Stimulated activated naive CD4-positive, alpha-beta T cell treated with Interleukin-2 at 50 U/mL for 16 hours (primary cell): ENCODE measurements around the gene GVQW3.

Experiments
- DNase-seq: peaks from one replicate; lab custom pipeline; 2025; lab: John Stamatoyannopoulos, UW

The GVQW3 gene

DNA sequence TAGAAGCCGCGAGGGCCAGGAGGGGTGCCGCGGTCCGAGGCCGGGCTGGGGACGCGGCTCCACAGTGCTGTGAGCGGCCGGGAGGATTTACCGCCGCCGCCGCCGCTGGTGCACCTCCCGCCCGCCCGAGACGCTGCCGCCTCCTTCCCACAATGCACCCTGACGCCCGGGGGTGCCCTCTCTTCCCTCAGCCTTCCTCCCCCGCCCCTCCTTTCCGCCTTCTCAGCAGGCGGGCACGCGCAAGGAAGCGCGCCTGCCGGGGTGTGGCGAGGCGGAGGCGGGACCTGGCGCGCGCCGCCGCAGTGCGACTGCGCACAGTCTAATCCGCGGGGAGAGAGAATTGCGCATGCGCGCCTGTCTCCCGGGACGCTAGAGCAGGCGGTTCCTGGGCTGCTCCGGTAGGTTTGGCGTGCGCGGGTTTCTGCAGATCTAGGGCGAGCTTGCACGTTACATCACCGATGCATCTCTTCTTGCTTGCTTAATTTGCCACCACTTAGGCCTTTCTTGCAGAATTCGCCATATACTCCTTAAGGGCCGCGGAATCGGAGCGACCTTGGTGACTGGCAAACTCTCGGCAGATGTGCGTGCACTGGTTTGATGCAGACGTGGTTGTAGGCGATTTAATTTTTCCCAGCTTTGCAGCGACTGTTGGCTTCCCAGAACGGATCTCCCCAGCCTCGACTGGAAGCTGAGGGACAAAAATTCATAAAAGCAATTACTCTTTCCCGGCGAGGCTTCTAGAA lies at the start of gene GVQW3, which contains the start of gene THAP12:
GVQW3 (plus strand) TSS at position 347 of the 743 bp plus-strand sequence. CDS start 506 bp downstream, outside the sequence.
THAP12 (minus strand) TSS at position 156 of the 743 bp plus-strand sequence. CDS start 296 bp downstream, outside the sequence.
- peak; percentile 96 for DNase-seq

DNA sequence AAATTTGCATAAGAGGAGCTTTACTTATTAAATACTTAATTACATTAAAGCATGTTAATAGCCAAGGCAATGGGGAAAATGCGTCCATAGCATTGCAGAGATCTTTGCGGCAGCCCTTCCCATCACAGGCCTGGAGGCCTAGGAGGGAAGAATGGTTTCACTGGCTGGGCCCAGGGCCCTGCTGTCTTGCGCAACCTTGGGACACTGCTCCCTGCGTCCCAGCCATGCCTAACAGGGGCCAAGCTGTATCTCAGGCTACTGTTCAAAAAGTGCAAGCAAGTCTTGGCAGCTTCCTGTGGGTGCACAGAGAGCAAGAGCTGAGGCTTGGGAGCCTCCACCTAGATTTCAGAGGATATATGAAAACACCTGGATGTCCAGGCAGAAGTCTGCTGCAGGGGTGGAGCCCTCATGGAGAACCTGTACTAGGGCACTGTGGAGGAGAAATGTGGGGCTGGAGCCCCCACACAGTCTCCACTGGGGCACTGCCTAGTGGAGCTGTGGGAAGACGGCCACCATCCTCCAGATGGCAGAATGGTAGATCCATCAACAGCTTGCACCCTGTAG lies 46.2 kb upstream of the GVQW3 start:
- no peak for DNase-seq

DNA sequence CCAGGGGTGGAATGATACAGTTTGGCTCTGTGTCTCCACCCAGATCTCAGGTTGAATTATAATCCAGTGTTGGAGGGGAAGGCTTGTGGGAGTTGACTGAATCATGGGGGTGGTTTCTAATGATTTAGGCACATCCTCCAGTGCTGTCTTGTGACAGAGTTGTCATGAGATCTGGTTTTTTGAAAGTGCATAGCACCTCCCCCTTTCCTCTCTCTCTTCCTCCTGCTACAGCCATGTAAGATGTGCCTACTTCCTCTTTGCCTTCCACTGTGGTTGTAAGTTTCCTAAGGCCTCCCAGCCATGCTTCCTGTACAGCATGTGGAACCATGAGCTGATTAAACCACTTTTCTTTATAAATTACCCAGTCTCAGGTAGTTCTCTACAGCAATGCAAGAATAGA lies 45.3 kb upstream of the GVQW3 start:
- no peak for DNase-seq

DNA sequence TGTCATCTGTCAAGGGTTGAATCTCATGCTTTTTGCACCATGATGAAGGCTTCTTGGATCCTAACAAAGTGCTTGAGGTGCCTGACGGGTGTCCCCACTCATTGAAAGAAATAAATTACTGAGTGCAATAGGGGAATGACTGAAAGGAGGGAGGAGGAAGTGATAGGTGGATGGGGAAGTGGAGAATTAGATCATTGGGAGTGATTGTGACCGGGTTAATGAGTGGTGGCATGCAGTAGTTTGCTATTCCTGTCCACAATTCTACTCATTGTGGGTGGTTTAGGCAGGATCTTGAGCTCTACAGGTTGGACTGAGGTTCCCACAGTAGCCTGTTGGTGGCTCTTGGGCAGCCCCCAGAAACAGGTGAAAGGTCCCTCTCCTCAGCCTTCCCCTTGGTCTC lies 44.5 kb upstream of the GVQW3 start:
- DNase-seq = no peak

DNA sequence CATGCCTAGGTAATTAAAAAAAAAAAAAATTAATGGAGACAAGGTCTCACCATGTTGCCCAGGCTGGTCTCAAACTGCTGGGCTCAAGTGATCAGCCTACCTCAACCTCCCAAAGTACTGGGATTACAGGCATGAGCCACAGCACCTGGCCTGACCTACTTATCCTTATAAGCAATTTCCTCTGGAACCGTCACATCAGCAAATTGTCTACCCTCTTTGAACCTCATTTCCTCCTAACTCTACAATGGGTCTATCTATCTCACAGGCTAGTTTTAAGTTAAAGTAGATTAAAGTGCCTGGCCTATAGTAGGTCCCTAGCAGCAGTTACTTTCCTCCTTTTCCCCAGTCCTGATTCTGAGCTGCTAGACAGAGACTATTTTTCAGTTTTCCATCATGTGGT lies 43.7 kb upstream of the GVQW3 start:
- DNase-seq = no peak

DNA sequence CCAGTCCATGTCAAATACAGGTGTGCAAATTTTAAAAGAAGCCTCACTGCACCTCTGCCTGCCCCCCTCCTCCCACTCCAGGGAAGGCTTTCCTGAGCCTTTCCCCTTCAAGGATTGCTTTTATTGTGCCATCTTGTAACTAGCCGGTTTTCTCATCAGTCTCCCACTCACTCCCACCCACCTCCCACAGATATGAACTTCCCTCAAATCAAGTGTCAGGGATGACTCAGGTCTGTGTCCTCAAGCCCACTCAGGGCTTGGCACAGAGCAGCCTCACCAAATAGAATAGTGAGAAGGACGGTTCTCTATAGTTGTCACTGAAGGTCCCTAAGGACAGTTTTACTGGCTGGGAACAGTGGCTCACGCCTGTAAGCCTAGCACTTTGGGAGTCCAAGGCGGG lies 43.2 kb upstream of the GVQW3 start:
- no peak for DNase-seq

DNA sequence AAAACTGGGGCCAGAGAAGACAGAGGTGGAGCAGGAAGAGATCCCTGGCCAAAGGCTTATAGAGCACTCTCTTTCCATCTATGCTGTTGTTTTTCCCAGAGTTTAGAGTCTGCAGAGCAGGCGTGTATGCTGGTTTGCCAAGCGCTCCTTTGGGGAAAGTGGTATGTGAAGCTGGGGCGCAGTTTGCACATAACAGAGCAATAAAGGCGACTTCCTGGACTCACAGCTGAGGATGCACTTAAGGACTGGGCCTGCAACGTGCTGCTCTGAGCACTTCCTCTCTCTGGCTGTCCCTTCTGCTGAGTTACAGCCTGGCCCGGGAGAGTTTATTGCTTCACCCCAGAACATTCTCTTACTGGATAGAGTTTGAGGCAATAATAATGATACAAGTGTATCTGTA lies 41.9 kb upstream of the GVQW3 start:
- no peak for DNase-seq

DNA sequence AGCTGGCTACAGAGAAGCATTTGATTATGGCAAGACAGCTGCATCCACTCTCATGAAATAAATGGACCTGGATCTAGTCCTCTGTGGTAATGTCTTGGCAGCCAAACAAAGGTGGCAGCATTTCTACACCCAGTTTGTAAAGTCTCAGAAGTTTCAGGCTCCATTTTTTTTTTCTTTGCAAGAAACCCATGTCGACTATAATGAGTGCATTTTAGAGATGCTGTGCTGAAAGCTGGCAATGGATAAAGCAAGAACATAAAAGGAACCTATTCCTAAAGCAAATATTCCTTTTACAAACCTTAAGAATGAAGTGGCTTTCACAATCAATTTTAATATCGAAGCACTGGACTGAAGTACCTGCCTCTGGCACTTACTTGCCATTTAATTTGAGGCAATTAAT lies 33.7 kb upstream of the GVQW3 start:
- no peak for DNase-seq

DNA sequence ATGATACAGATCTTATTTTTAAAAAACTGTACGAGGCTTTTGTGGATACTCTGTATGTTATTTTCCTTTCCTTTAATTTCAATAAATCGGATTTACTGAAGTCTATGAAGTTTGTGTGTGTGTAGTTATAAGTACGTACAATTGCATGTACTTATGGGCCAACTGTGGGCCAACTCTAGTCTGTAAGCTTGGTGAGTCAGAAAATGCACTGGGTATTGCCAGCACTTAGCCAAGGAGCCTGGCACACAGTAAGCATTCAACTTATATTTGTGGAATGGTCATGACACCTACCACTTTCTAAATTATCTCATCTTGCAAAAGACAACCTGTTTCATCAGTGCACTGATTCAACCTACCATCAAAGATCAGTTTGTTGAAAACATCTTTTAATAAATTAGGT lies 32.8 kb upstream of the GVQW3 start:
- DNase-seq = no peak

DNA sequence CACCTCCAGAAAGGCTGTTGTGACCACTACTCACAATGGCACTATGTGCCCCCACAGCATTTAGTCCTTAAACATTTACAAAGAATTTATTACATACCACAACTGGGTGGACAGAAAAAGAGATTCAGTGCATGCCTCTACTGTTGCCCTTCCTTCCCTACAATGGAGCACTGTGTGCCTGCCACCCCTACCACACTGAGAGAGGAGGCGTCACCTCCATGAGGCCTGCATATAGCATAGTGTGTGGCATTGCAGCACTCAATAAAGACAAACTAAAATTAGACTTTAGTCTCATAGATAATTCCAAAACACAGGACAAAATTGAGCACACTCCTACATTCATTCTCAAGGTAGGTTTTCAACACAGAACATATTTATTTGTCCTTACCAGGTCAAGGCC lies 26.0 kb upstream of the GVQW3 start:
- DNase-seq = no peak

DNA sequence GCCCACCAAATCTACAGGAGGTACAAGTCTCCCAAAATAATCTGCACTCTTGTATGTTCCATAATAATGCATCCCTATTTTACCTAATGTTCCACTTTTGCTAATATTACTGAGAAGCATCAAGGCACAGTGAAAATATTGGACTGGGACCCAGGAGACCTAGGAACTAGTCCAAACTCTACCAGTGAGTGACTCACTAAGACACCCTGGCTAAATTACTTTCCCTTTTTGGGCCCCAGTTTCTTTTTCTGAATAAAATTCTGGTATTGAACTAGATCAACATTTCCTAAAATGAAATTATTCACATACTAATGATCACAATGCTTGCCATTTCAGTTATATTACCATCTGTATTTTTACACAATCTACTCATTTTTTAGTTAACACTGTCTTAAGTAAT lies 19.7 kb upstream of the GVQW3 start:
- DNase-seq = no peak

DNA sequence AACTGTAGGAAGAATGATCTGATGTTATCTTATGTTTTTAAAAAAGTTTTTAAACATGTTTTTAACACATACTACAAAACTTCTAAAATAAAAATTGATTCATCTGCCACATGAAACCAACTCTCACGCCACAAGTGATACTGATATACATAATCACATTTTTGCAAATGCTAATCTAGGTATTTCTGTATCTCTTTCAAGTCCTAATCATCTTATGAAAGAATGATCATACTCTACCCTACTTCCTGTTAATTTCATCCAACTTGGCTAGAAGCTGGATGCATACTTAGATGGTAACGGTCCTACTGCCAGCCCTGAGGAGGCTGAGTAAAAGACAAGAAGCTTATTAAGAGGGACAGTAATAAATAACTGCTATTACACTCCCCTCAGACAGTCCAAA lies 19.3 kb upstream of the GVQW3 start:
- no peak for DNase-seq

DNA sequence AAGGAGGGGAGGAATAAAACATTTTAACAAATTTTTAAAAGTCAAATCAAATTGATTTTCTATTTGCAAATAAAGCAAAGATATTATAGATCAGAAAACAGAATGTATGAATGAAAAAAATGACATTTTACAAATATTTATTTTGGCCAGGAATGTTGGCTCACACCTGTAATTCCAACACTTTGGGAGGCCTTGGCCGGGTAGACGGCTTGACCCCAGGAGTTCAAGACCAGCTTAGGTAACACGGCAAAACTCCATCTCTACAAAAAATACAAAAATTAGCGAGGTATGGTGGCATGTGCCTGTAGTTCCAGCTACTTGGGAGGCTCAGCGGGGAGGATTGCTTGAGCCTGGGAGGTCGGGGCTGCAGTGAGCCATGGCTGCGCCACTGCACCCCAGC lies 18.4 kb upstream of the GVQW3 start:
- DNase-seq = no peak

DNA sequence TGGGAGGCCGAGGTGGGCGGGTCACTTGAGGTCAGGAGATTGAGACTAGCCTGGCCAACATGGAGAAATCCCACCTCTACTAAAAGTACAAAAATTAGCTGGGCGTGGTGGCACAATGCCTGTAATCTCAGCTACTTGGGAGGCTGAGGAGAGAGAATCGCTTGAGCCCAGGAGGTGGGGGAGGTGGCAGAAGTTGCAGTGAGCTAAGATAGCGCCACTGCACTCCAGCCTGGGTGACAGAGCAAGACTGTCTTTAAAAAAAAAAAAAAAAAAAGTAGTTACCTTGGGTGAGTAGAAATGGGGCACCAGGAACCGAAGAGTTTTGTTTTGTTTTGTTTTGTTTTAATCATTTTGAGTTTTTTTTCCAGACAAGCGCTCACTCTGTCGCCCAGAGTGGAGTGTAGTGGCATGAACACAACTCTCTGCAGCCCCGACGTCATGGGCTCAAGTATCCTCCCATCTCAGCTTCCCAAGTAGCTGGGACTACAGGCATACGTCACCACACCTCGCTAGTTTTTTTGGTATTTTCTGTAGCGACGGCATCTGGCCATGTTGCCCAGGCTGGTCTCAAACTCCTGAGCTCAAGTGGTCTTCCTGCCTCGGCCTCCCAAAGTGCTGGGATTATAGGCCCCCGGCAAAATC lies 16.0 kb upstream of the GVQW3 start:
- no peak for DNase-seq

DNA sequence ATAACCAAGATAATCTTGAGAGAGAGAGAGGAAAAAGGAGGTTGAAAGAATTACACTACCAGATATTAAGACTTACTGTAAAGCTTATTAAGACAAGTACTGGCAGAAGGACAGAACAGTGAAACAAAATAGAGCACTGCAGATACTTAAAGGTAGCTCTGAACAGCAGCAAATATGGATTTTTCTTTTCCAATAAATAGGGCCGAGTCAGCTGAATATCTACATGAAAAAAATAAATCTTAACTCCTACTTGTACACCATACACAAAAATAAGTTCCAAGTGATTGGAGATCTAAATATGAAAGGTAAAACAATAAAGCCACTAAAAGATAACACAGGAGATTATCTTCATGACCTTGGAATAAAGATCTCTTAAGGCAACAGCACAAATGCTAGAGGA lies 12.6 kb upstream of the GVQW3 start:
- DNase-seq = no peak

DNA sequence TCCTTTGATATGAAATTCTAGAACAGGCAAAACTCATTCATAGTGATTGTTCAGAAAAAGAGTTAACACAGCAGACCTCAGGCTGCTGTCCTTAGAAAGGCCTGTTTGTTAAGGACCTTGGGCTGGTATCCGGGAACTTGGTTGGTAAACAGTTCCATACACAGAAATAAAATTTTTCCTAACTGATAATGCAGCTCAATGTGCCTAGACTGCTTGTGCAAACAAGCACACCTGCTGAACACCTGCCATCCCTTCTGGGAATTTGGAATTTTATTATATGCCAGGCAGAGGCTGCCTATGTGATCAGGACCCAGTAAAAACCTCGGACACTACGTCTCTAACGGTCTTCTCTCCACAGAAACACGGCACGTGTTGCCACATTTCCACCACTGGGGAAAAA lies 11.7 kb upstream of the GVQW3 start:
- no peak for DNase-seq

DNA sequence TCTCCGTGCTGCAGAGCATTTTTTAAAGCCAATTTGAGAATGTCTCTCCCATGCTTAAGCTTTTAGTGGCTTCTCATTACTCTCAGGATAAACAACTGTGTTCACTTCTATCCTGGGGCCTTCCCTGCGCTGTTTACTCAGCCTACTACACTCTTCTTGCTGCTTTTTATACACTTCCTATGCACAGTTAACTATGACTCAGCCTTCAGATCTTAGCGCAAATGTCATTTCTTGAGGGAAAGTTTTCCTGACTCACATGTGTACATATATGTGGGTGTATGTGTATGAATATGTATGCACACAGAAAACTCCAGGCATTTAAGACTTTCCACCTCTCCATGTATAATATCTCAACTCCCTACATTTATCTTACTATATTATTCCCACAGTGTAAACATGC lies 10.0 kb upstream of the GVQW3 start:
- DNase-seq = peak; percentile 6

DNA sequence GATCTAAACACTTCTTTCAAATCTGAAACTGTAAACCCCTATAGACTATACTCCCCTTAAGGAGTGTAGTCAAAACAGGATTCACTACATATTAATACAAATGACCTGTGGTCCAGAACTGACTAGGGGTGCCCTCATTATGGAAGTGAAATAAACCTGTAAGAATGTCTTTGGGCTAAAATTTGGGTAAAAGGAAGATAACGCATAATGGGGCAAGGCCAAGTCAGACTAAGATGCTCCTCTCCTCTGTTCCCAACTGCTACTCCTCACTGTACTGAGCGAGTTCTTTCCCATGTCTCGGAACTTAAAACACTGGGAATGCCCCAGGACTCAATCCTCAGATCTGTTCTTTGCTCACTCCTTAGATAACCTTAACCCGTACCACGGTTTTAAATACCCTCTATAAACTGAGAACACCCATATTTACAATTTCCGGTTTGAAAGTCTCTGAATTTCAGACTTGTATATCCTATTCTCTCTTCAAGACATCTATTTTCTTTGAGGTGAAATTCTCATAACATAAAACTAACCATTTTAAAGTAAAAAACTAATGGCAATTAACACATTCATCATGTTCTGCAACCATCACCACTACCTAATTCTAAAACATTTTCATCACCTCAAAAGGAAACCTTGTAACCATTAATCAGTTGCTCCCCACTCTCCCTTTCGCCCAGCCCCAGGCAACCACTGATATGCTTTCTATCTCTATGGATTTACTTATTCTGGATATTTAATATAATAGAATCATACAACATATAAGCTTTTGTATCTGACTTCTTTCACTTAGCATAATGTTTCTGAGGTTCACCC lies 4.2 kb upstream of the GVQW3 start:
- DNase-seq = no peak

DNA sequence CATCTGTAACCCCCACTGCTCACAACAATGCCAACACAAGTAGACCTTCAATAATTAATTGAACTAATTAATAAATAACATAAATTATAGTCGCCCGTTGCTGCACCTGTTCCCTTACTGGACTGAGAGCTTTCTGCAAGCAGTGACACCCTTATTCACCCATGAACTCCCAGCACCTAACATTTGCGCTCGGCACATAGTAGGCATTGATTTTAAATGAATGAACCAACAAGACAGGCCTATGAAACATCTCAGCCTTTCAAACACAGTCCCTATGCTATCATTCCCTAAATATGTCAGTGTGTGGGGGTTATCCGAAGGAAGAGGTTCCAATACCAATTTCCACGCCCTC lies 1.3 kb upstream of the GVQW3 start:
- no peak for DNase-seq

DNA sequence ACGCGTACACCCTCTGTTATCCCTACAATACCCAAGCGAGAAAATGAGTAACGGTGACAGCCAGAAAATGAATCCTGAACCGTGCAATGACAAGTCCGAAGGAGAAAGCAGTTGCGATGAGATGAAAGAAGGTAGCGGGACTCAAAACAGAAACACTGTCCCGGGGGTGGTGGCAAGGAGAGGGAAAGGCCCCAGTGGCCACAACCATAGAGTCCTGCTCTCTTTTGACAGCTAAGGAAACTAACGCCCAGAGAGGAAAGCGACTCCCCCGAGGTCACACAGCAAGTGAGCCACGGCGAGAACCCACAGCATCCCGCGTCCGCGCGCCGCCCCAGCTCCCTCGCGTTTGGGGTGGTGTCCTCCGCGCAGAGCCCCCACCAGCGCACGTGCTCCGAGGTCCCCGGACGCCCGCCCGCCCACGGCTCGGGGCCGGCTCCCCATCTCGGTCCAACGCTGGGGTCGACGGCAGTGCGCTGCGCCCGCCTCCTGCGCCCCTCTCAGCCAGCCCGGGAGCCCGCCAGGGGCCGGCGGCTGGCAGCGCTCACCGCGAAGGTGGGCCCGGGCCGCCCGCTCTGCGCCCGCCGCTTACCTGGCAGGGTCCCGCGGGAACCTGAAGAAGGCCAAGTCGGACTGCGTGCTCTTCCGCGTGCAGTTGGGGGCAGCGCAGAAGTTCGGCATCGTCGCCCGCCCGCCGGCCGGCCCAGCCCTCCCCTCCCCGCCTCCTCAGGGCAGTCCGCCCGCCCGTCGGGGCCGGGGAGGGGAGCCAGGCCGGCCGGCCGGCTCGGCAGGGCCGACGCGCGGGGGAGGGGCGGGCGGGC lies 755 bp upstream of the GVQW3 start:
- DNase-seq = peak; percentile 74

DNA sequence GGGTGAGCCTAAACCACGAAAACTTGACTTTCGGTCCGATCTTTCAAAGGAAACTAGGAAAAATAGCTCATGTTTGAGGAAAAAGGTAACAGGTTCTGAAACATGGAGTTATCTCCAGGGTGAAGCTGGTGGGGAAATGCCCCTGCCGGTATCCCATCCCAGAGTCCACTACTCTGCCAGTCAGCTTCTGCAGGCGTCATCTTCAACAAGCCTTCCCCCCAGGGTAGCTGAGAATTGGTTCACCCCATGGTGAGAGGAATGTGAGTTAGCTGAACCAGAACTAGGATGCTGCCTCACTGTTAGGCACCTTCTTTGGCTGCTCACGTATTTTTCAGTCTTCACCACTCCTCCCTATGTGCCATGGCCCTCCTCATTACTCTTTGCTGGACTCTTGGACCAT lies 1.1 kb downstream of the GVQW3 start:
- no peak for DNase-seq

DNA sequence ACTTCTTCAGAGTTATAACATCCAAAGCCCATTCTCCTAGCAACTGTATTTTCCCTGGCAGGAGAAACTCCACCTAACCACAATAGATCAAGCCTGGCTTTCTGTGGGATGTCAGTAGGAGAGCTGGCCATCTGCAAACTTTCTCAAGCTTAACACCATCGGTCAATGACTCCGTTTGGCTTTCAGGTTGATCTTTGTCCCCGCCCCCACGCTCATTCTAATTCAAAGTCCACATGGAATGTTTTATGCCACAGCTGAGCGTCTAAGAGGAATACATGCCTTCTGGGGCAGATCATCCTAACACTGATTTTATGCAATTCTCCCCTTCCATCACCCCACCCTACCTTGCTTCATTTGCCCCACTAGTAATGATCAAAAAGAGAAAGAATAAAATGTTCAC lies 4.8 kb downstream of the GVQW3 start:
- no peak for DNase-seq
